ENCODE measurements around the gene ZNF362. TPM values are rescaled to one million over a fixed set of nuclear protein-coding genes. Genes with fewer than 3 reads are reported as not detected.

ZNF362 gene
- total and polyA plus RNA-seq, 2 of the 13 experiments (the other 11 are each of a cell fraction or from before 2014, with no cell fraction given): 8.3 to 14.2 TPM

DNA sequence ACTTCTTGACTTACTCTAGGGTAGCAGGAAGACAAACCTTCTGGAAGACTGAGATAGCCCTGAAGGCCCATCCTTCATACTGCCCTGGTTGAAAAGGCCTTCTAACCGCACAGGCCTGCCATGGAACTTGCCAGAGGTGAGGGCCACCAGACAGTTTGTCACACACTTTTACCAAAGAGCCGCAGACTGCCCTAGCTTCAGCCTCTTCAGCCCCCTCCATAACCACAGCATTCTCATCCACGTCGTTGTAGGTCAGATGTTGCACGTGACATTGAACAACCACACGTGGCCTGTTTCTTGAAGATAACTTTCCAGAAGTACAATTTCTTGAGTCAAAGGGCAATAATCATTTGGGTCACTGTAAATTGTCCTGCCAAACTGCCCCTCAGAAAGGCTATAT is 18.9 kb downstream of the ZNF362 start (continued):
- TF ChIP-seq, protein P1, sequence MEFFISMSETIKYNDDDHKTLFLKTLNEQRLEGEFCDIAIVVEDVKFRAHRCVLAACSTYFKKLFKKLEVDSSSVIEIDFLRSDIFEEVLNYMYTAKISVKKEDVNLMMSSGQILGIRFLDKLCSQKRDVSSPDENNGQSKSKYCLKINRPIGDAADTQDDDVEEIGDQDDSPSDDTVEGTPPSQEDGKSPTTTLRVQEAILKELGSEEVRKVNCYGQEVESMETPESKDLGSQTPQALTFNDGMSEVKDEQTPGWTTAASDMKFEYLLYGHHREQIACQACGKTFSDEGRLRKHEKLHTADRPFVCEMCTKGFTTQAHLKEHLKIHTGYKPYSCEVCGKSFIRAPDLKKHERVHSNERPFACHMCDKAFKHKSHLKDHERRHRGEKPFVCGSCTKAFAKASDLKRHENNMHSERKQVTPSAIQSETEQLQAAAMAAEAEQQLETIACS (CRISPR knock-in tag; IDR thresholded peaks at IDR 0.05): no peak
- TF ChIP-seq IRF1 (CRISPR knock-in tag; IDR thresholded peaks at IDR 0.05; ENCODE audit: low read depth): no peak
- no peak for TF ChIP-seq GTF2F1 (IDR thresholded peaks at IDR 0.05; ENCODE audit: low read length)
- no peak for TF ChIP-seq ZC3H4 (CRISPR knock-in tag; IDR thresholded peaks at IDR 0.05; ENCODE audit: borderline replicate concordance)

GRCh38 chr1:33275706-33276572 is 19.6 kb downstream of the ZNF362 start:
- no peak overlapping the region for H3K4me2 ChIP-seq (ENCODE audit: low read depth, low read length)
- intact Hi-C loops (cut with micrococcal nuclease; ENCODE audit: unreplicated experiment): no loop called here
- peaks cover 0 to 17% of the 10 kb centered on the region in 2 experiments; a peak in 4 of 5 replicates for H3K36me3 ChIP-seq (replicated peaks in 1 of 2; ENCODE audit: control insufficient read depth in 1 of 2, insufficient read depth in 2 of 2, low read length in 2 of 2)
- H2AFZ ChIP-seq (ENCODE audit: low read length): no peak overlapping the region
- no peaks in the 10 kb centered on the region for H3K27me3 ChIP-seq (ENCODE audit: control insufficient read depth in 1 of 2, insufficient read depth in 2 of 2, low read length in 2 of 2)
- H4K20me1 ChIP-seq (ENCODE audit: insufficient read depth, low read length): no peaks in the 10 kb centered on the region
- POLR2A ChIA-PET: no interaction called here
- H3K4me3 ChIP-seq (replicated peaks in 1 of 3; ENCODE audit: insufficient read depth in 1 of 3, low read depth in 2 of 3, low read length in 3 of 3): no peak overlapping the region
- WGBS (ENCODE audit: low lambda C conversion rate): 97% methylated on average over 32 of the region's 45 CpGs
- in situ Hi-C loops (cut with HindIII; ENCODE audit: extremely low pct_ligation_motif_present, low pct_unique_long_range_greater_than_20kb): no loop called here
- DNase-seq (ENCODE audit: low spot score): no peak
- H3K4me1 ChIP-seq (ENCODE audit: insufficient read depth, low read length): peaks cover 12% of the 10 kb centered on the region
- H3K9me3 ChIP-seq (ENCODE audit: low read length): no peaks in the 10 kb centered on the region
- BruUV-seq (replicated peaks): no TSS peak
- no peaks in the 10 kb centered on the region for H3K79me2 ChIP-seq (ENCODE audit: insufficient read depth, low read length)
- H3K27ac ChIP-seq (ENCODE audit: extremely low read length, insufficient read depth, low read length): no peak overlapping the region
- no peak for ATAC-seq
- CTCF ChIA-PET (ENCODE audit: low intra/inter-chr PET ratio, low total read pairs): no interaction called here
- no peak overlapping the region for H3K9ac ChIP-seq (ENCODE audit: insufficient read depth, low read depth, low read length)
- FAIRE-seq: no peak
- TF ChIP-seq ZNF138 (CRISPR knock-in tag; IDR thresholded peaks at IDR 0.05; ENCODE audit: low read depth) (no peak), ZNF576 (CRISPR knock-in tag; IDR thresholded peaks at IDR 0.05) (no peak), TAF15 (IDR thresholded peaks at IDR 0.05; ENCODE audit: low read depth, low read length, poor library complexity, severe bottlenecking) (no peak), PRMT3 (CRISPR knock-in tag; IDR thresholded peaks at IDR 0.05; ENCODE audit: borderline replicate concordance, low read depth) (no peak), KLF11 (CRISPR knock-in tag; IDR thresholded peaks at IDR 0.05) (no peak), ZNF768 (CRISPR knock-in tag; IDR thresholded peaks at IDR 0.05) (no peak), NFE2L1 (CRISPR knock-in tag; IDR thresholded peaks at IDR 0.05; ENCODE audit: borderline replicate concordance) (no peak), NCOA5 (CRISPR knock-in tag; IDR thresholded peaks at IDR 0.05) (no peak), ZNF296 (CRISPR knock-in tag; conservative IDR thresholded peaks at IDR 0.05) (no peak)
- TF ChIP-seq, protein P2, sequence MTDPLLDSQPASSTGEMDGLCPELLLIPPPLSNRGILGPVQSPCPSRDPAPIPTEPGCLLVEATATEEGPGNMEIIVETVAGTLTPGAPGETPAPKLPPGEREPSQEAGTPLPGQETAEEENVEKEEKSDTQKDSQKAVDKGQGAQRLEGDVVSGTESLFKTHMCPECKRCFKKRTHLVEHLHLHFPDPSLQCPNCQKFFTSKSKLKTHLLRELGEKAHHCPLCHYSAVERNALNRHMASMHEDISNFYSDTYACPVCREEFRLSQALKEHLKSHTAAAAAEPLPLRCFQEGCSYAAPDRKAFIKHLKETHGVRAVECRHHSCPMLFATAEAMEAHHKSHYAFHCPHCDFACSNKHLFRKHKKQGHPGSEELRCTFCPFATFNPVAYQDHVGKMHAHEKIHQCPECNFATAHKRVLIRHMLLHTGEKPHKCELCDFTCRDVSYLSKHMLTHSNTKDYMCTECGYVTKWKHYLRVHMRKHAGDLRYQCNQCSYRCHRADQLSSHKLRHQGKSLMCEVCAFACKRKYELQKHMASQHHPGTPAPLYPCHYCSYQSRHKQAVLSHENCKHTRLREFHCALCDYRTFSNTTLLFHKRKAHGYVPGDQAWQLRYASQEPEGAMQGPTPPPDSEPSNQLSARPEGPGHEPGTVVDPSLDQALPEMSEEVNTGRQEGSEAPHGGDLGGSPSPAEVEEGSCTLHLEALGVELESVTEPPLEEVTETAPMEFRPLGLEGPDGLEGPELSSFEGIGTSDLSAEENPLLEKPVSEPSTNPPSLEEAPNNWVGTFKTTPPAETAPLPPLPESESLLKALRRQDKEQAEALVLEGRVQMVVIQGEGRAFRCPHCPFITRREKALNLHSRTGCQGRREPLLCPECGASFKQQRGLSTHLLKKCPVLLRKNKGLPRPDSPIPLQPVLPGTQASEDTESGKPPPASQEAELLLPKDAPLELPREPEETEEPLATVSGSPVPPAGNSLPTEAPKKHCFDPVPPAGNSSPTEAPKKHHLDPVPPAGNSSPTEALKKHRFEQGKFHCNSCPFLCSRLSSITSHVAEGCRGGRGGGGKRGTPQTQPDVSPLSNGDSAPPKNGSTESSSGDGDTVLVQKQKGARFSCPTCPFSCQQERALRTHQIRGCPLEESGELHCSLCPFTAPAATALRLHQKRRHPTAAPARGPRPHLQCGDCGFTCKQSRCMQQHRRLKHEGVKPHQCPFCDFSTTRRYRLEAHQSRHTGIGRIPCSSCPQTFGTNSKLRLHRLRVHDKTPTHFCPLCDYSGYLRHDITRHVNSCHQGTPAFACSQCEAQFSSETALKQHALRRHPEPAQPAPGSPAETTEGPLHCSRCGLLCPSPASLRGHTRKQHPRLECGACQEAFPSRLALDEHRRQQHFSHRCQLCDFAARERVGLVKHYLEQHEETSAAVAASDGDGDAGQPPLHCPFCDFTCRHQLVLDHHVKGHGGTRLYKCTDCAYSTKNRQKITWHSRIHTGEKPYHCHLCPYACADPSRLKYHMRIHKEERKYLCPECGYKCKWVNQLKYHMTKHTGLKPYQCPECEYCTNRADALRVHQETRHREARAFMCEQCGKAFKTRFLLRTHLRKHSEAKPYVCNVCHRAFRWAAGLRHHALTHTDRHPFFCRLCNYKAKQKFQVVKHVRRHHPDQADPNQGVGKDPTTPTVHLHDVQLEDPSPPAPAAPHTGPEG (CRISPR knock-in tag; IDR thresholded peaks at IDR 0.05): no peak

All from HepG2 (cell line).